Muscle of arm (tissue), 12 donors: ENCODE measurements around the gene SRPK1. TPM values are rescaled to one million over a fixed set of nuclear protein-coding genes. Genes with fewer than 3 reads are reported as not detected.

Experiments
- DNase-seq: peaks from one replicate; pipeline ENCODE4 v3.0.0-alpha.2; 2013
- polyA plus RNA-seq, 12 donors: library from polyadenylated mRNA; unstranded; fragments of 120-200 nt; gene quantifications; one replicate each; pipeline ENCODE4 v1.2.1, GENCODE V29; 2013; ENCODE audit not compliant: insufficient read length in 12 of 12

The SRPK1 gene
- polyA plus RNA-seq, 12 donors = 13.4 to 36.5 (median 19.7) TPM; not detected in 1

- no peak for DNase-seq
Observed at GRCh38 chr6:35824552-35825192, 96.2 kb downstream of the SRPK1 start.

- no peak for DNase-seq
Observed at GRCh38 chr6:35823601-35824000, 97.3 kb downstream of the SRPK1 start.

DNA sequence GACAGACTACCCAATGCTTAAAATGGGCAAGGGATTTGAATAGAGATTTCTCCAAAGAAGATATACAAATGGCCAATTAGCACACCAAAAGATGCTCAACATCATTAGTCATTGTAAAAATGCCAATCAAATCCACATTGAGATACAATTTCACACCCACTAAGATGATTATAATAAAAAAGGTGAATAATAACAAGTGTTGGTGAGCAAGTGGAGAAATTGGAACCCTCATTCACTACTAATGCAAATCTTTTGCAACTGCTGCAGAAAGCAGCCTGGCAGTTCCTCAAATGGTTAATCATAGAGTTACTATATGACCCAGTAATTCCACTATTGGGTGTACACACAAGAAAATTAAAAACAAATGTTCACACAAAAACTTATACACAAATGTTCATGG lies 103.4 kb downstream of the SRPK1 start:
- no peak for DNase-seq

- no peak for DNase-seq
Observed at GRCh38 chr6:35811699-35811995, 109.3 kb downstream of the SRPK1 start.

- DNase-seq = no peak
Observed at GRCh38 chr6:35810971-35811698, 109.8 kb downstream of the SRPK1 start.

- no peak for DNase-seq
Observed at GRCh38 chr6:35809809-35810208, 111.1 kb downstream of the SRPK1 start.

GRCh38 chr6:35808688-35809087 lies 112.2 kb downstream of the SRPK1 start:
- DNase-seq = no peak

DNA sequence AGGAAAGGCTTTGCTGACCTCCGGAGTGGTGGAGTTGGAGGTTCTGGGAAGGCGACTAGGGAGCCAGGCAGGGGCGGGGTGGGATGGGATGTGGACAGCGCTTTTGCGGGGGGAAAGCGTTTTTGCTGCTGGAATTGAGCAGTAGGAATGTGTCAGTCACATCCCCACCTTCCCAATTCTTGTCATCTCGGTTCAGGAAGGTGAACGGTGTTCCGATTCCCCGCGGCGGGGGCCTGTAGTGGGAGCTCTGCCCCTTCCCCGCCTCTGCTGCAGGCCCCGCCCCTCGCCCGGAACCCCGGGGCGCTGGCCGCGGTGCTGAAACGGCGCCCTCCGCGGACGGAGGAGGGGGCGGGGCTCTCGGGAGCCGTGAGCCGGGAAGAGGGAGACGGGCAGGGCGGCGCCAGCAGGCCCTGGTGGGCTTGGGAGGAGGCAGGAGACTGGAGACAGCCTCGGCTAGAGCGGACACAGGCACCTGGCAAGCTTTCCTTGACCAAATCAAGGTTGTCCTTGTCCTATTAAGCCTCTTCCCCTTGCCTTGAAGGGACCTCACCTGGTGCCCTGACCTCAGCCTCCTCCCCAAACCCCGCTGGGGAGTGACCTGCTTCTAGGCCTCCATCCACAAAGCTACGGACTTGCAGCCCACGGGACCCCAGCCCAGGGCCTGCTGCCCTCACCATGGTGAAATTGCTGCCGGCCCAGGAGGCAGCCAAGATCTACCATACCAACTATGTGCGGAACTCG lies 115.7 kb downstream of the SRPK1 start, which contains the start of gene LHFPL5:
Gene LHFPL5 (plus strand): TSS at position 357 of the 741 bp plus-strand sequence. CDS start 319 bp downstream, at position 676.
- peak; percentile 52 for DNase-seq

DNA sequence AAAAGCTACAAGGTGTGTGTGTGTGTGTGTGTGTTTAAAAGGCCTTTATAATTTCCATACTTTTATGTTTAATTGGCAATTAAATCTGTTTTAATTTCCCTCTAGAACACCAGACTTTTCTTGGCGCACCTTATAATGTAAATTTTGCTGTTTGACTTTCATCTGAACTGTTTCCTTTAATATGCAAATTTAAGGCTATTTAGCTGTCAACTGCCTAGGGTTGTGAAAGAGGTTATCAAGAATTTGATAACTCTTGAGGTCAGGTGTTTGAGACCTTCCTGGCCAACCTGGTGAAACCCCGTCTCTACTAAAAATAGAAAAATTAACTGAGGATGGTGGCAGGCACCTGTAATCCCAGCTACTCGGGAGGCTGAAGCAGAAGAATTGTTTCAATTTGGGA lies 119.8 kb downstream of the SRPK1 start:
- no peak for DNase-seq

GRCh38 chr6:35798706-35799105 lies 122.2 kb downstream of the SRPK1 start:
- DNase-seq = no peak

GRCh38 chr6:35797837-35798526 lies 122.9 kb downstream of the SRPK1 start:
- DNase-seq = no peak

GRCh38 chr6:35796236-35796635 lies 124.7 kb downstream of the SRPK1 start:
- DNase-seq = no peak

- DNase-seq = no peak
Observed at GRCh38 chr6:35795453-35796071, 125.3 kb downstream of the SRPK1 start.

- no peak for DNase-seq
Observed at GRCh38 chr6:35794536-35795452, 126.1 kb downstream of the SRPK1 start.

- DNase-seq = no peak
Observed at GRCh38 chr6:35790683-35791082, 130.2 kb downstream of the SRPK1 start.

DNA sequence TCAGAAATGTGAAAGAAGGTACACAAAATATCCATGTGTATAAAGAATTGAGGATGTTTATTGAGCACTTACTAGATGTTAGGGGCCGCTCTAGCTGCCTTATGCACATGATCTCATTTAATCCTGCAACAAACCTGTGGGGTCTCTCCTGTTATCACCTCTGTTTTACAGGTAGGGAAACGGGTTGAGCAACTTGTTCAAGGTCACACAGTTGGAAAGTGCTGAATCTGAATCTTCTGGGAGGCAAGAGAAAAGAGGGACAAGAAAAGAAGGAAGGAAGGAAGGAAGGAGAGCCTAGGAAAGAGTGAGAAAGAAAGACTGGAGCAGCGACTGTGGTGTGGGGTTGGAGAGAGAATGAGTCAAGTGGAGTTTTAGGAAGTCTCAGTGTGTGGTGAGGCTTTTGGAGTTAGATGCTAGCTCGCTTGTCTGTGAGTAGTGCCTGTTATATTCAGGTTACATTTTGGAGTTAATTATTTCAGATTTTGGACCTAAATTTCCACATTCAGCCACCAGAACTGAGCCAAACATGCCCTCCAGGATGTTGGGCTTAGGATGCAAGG lies 132.4 kb downstream of the SRPK1 start:
- DNase-seq = no peak

GRCh38 chr6:35787266-35788218 lies 133.4 kb downstream of the SRPK1 start:
- DNase-seq = no peak

- no peak for DNase-seq
Observed at GRCh38 chr6:35786810-35787209, 134.1 kb downstream of the SRPK1 start.

DNA sequence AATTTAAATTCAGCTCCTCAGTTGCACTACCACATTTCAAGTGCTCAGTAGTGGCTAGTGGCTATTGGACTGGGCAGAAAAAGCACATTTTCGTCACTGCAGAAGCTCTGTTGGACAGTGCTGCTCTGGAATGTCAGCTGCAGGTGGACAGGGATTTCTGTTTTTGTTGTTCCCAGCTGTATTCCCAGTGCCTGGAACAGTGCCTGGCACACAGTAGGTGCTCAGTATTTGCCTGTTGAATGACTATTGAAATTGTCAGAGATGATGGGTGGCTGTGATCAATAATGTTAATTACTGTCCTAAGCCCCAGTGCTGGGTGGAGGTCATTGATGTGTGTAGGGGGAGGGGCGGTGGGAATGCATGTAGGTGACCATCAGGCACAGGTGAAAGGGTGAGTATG lies 134.6 kb downstream of the SRPK1 start:
- DNase-seq = no peak
